HL-60/S4 treated with retinoic acid at 250 ng/mL for 4 days and 3 days (cell line): ENCODE measurements around the gene JAG2.
"Not testable (repeated sequence)": the region's sequence is repeated elsewhere in the genome, so short reads cannot be mapped to it uniquely, and the experiment has no call there.

Source experiments
- in situ Hi-C: fragments of 300-500 bp; cut with MboI; formaldehyde crosslinking; loops from 2 replicates; pipeline ENCODE4 v1.7.0; 2022; ENCODE audit warnings: low sequenced_read_pairs

Gene JAG2

DNA sequence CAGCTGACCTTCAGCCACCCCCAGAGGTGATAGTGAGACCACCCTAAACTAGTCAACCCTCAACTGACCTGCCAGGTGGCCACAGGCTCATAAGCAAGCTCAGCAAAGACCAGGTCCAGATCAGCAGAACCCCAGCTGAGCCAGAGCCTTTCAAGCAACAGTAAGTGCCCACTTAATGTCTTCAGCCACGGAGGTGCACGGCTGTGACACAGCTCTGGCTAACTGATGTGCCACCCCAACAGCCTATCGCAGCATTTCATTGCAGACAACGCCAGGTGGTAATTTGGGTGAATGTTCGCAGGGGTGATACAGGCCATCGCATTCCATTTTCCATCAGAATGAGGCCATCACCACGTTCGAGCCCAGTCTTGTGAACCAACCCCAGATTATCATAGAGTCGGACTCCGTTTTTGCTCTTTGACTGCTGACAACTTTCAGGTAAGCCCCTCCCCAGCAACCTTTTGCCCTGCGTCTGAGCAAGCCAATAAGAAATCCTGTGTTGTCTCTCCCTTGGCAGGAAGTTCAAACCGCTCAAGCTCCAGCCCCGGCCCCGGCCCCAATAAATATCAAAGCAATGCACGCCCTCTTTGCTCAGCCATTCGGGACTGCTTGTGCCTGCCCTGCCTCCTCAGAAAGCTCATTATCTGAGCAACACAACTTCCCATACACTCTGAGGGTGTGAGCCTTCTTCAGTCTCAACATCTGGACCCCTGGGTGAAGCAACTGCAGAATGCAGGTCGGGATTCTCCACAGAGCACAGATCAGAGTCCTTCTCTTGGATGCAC, 44.4 kb downstream of the JAG2 start:
- in situ Hi-C loops, result no loop called here

GRCh38 chr14:105123064-105123665, 45.4 kb downstream of the JAG2 start:
- in situ Hi-C loops, result no loop called here

- in situ Hi-C loops, result no loop called here
Measured at GRCh38 chr14:105120056-105120455, 48.5 kb downstream of the JAG2 start.

- in situ Hi-C loops, result no loop called here
Measured at GRCh38 chr14:105119408-105120025, 49.1 kb downstream of the JAG2 start.

DNA sequence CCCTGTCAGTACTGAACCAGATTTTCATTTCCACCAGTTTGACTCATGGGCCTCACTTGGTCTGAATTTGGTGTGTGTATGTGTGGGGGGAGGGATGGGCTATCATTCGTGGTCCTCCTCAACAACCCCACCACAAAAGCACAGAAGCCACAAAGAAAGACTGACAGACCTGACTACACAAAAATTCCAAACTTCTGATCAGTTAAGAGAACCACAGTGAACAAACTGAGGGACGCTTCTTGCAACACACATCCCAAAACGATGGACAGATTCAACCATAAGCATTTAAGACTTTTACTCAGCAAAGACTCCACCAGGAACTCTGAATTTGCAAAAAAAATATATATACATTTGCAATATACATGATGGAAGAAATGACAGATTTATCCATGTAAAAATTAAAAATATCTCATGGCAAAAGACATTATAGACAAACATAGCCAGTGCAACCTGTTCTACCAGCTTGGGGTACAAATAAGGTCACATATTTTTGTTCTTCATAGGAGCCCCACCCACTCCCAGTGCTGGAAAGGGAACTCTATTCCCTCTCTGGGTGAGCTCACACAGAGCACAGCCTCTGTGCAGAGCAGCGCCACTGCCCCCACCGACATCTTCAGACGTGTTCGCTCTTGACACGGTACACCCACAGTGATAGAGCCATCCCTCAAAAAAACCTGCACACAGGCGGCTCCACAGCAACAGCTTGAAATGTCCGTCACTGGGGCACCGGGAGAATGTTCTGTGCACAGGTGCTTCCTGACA, 49.7 kb downstream of the JAG2 start:
- in situ Hi-C loops, result no loop called here

DNA sequence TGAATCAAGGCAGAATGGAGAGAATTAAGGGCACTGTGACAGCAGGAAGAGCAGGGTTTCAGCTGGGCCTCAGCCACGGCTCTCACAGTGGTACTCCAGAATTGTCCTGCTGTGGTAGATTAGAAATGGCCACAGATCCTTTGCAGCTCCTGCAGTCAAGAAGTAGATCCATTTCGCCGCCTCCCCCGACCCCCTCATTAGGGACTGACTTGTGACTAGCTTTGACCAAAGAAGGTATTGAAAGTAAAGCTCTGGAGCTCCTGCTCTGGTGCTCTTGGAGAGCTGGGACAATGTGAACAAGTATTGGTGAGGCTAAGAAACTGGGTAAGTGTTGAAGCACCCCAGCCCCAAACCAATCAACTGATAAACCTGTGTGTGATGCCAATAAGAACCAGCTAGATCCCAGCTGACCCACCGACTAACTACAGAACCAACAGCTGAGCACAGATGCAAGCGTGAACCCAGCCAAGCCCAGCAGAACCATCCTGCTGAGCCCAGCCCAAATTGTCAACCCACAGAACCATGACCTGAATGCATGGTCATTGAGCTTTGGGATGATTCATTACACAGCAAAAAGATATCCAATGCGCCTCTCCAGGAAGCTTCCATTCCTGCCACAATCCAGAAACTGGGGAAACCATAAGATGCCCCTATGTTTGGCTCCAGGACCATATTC, 50.7 kb downstream of the JAG2 start:
- in situ Hi-C loops, result no loop called here

- in situ Hi-C loops, result no loop called here
Measured at GRCh38 chr14:105117257-105117646, 51.3 kb downstream of the JAG2 start.

GRCh38 chr14:105116451-105117256, 51.9 kb downstream of the JAG2 start:
- in situ Hi-C loops, result no loop called here

- in situ Hi-C loops, result not testable (repeated sequence)
Measured at GRCh38 chr14:105109243-105109642, 59.3 kb downstream of the JAG2 start.

DNA sequence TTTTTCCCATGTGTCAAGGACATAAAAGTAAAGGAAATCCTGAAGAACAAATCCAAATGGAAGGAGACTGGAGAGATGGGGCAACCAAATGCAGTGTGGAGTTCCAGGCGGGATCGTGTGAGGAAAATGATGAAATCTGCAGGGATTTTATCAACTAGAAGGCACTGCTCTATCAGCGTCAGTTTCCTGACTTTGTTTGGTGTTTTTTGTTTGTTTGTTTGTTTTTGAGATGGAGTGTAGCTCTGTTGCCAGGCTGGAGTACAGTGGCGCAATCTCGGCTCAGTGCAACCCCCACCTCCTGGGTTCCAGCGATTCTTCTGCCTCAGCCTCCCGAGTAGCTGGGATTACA, 60.1 kb downstream of the JAG2 start:
- in situ Hi-C loops, result no loop called here

GRCh38 chr14:105107781-105108515, 60.6 kb downstream of the JAG2 start:
- in situ Hi-C loops, result no loop called here

GRCh38 chr14:105107351-105107750, 61.2 kb downstream of the JAG2 start:
- in situ Hi-C loops, result no loop called here

- in situ Hi-C loops, result no loop called here
Measured at GRCh38 chr14:105105158-105105557, 63.4 kb downstream of the JAG2 start.

DNA sequence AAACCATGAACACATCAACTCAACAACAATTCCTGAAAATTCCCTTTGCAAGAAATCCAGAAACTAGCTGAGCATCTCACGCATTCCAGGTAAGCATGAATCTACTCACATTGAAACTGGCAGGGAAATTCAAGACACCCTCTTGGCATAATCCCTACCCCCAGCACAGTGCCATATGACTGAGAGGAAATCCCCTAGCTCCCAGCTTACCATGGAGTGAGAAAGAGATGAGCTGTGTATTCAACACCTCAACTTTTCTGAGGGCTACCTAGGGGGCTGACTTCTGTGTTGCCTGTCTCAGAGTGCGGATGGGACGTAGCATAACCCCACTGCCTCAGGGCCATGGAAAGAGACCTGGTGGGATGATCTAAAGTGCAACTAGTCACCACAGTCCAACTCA, 65.7 kb downstream of the JAG2 start:
- in situ Hi-C loops, result no loop called here

DNA sequence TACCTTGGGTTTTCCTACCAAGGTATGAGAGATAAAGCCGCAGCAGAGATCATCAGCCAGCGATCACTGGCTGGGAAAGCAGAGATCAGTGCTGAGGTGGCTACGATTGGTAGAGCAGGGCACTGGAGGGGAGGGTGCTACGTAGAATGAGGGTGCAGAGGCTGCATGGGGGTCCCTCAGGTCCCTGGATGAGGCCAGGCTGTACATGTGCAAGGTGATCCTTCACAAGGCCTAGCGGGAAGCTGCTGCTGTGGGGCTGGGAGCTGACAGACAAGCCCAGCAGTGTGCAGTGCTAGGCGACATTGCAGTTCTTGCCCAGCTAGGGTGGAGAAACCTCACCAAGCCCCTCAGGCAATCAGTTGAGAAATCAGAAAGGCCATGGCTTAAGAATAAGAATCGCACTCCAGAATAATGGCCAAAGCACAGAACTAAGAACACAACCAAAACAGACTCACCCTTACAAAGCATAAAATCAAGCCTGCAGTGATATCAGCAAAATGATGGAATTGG, 66.2 kb downstream of the JAG2 start:
- in situ Hi-C loops, result no loop called here

GRCh38 chr14:105100910-105101309, 67.7 kb downstream of the JAG2 start:
- in situ Hi-C loops, result no loop called here

GRCh38 chr14:105099778-105100177, 68.8 kb downstream of the JAG2 start:
- in situ Hi-C loops, result no loop called here

- in situ Hi-C loops, result no loop called here
Measured at GRCh38 chr14:105098316-105098715, 70.3 kb downstream of the JAG2 start.

DNA sequence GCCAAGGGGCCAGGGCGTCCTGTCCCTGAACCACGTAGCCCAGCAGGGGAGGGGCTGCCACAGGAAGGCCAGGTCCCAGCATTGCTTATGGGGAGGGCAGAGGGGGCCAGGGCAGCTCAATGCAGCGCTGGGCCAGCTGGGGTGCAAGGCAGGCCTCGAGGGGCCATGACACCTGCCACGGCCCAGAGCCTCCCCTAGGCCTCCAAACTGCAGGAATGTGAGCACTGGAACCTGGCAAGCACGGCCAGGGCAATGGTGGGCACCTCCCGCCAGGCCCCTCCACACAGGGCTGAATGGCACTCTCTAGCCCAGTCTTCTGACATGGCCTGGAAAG, 70.8 kb downstream of the JAG2 start:
- in situ Hi-C loops, result no loop called here
